Ishikawa (cell line): Measurements from ENCODE around the gene PCDH9.

Experiments
- CEBPB ChIP-seq: IDR thresholded peaks from 2 replicates; pipeline ENCODE4 v1.6.1; 2012
- CREB1 ChIP-seq: IDR thresholded peaks from 2 replicates; pipeline ENCODE4 v1.6.1; 2012; ENCODE audit warnings: low read depth
- EGR1 ChIP-seq: IDR thresholded peaks from 2 replicates; pipeline ENCODE4 v1.6.1; 2012
- EP300 ChIP-seq: IDR thresholded peaks from 2 replicates; pipeline ENCODE4 v1.6.1; 2012; ENCODE audit warnings: borderline replicate concordance
- FOXM1 ChIP-seq: IDR thresholded peaks from 2 replicates; pipeline ENCODE4 v1.6.1; 2012; ENCODE audit warnings: low read depth, borderline replicate concordance
- MAX ChIP-seq: IDR thresholded peaks from 2 replicates; pipeline ENCODE4 v1.6.1; 2012
- NFIC ChIP-seq: IDR thresholded peaks from 2 replicates; pipeline ENCODE4 v1.6.1; 2012
- RAD21 ChIP-seq: IDR thresholded peaks from 2 replicates; pipeline ENCODE4 v1.6.1; 2012; ENCODE audit warnings: low read depth
- REST ChIP-seq: IDR thresholded peaks from 2 replicates; pipeline ENCODE4 v1.6.1; 2012; ENCODE audit warnings: low read depth, mild to moderate bottlenecking
- TAF1 ChIP-seq: IDR thresholded peaks from 2 replicates; pipeline ENCODE4 v1.6.1; 2012; ENCODE audit warnings: low read depth, mild to moderate bottlenecking
- TCF12 ChIP-seq: IDR thresholded peaks from 2 replicates; pipeline ENCODE4 v1.6.1; 2012; ENCODE audit warnings: low read depth
- TEAD4 ChIP-seq: IDR thresholded peaks from 2 replicates; pipeline ENCODE4 v1.6.1; 2012
- USF1 ChIP-seq: IDR thresholded peaks from 2 replicates; pipeline ENCODE4 v1.6.1; 2012
- YY1 ChIP-seq: IDR thresholded peaks from 2 replicates; pipeline ENCODE4 v1.6.1; 2012; ENCODE audit warnings: low read depth
- ZBTB7A ChIP-seq: IDR thresholded peaks from 2 replicates; pipeline ENCODE4 v1.6.1; 2012; ENCODE audit warnings: low read depth

PCDH9 gene

GRCh38 chr13:67217880-67218279 lies 12.3 kb downstream of the PCDH9 start:
- TF ChIP-seq ZBTB7A (no peak), TCF12 (no peak), USF1 (no peak), NFIC (no peak), EGR1 (no peak), REST (no peak)

- TF ChIP-seq FOXM1, result no peak
- no peak for TF ChIP-seq TCF12
- TF ChIP-seq YY1, result no peak
- TF ChIP-seq EP300, result no peak
Observed at GRCh38 chr13:67216864-67217263, 13.3 kb downstream of the PCDH9 start.

GRCh38 chr13:67210208-67210607 lies 19.9 kb downstream of the PCDH9 start:
- TF ChIP-seq ZBTB7A, result no peak
- TF ChIP-seq CREB1, result no peak
- TF ChIP-seq FOXM1, result no peak
- TF ChIP-seq REST, result no peak
- TF ChIP-seq TCF12, result no peak
- TF ChIP-seq MAX, result no peak
- TF ChIP-seq EGR1, result no peak
- no peak for TF ChIP-seq TAF1
- no peak for TF ChIP-seq RAD21
- no peak for TF ChIP-seq EP300
- TF ChIP-seq CEBPB, result no peak
- TF ChIP-seq YY1, result no peak
- no peak for TF ChIP-seq TEAD4
- TF ChIP-seq NFIC, result no peak
- no peak for TF ChIP-seq USF1

GRCh38 chr13:67208552-67208951 lies 21.6 kb downstream of the PCDH9 start:
- TF ChIP-seq CEBPB (no peak), EP300 (no peak), NFIC (no peak), TAF1 (no peak), CREB1 (no peak), TEAD4 (no peak), FOXM1 (no peak), EGR1 (no peak), RAD21 (no peak), TCF12 (no peak), MAX (no peak), USF1 (no peak), YY1 (no peak), ZBTB7A (no peak), REST (no peak)

GRCh38 chr13:67204764-67205163 lies 25.4 kb downstream of the PCDH9 start:
- TF ChIP-seq TAF1 (no peak), MAX (no peak), RAD21 (no peak), YY1 (no peak), REST (no peak), EP300 (no peak), CREB1 (no peak), TEAD4 (no peak), EGR1 (no peak), TCF12 (no peak), CEBPB (no peak), ZBTB7A (no peak), NFIC (no peak), FOXM1 (no peak), USF1 (no peak)
